HepG2 (cell line): Measurements from ENCODE around the gene NEURL1. TPM values are rescaled to one million over a fixed set of nuclear protein-coding genes. Genes with fewer than 3 reads are reported as not detected.

ENCODE experiments used
- ATAC-seq: fragments of 200-7000 bp; cut with Tn5 transposase; 3 replicates; pipeline ENCODE4 v1.9.1; 2020; ENCODE audit warnings: mild to moderate bottlenecking, moderate library complexity
- BruUV-seq: library from RNA; stranded (reverse); fragments of 400-500 nt; replicated peaks from 2 replicates; lab custom pipeline; 2021; lab: Mats Ljungman, UMichigan
- CTCF ChIA-PET: fragments of 300-600 bp; formaldehyde crosslinking; extraction: SDS; loops from one replicate; lab custom pipeline; 2021; ENCODE audit warnings: low total read pairs, inconsistent platforms, low intra/inter-chr PET ratio; lab: Yijun Ruan, JAX
- POLR2A ChIA-PET: fragments of 350-600 bp; sonication (Branson Sonifier 250); formaldehyde crosslinking; loops from one replicate; lab custom pipeline; 2020; ENCODE audit warnings: antibody characterized with exemption, inconsistent platforms; lab: Yijun Ruan, JAX
- DNase-seq: peaks from one replicate; pipeline ENCODE4 v3.0.0-alpha.2; 2015; ENCODE audit warnings: low spot score
- FAIRE-seq: peaks from 3 replicates; lab custom pipeline; 2011; peaks lifted over from hg19 to GRCh38; lab: Jason Lieb, UNC
- H2AFZ ChIP-seq: one replicate; pipeline ENCODE4 v1.6.1; 2011; ENCODE audit warnings: low read length, inconsistent platforms
- H3K27ac ChIP-seq: fragments of 300-600 bp; 3 replicates; pipeline ENCODE4 v1.8.0; 2011; ENCODE audit warnings: mixed run types, mild to moderate bottlenecking, mixed read lengths, low read length, inconsistent platforms; ENCODE audit not compliant: insufficient read depth; ENCODE audit errors: extremely low read length
- H3K27me3 ChIP-seq, 2 experiments: fragments of 200-600 bp in 1 of 2; 2 replicates in 1 of 2; 3 replicates in 1 of 2; pipeline versions ENCODE4 v1.6.0 to v1.8.0; 2011; ENCODE audit warnings: low read length in 2 of 2, mild to moderate bottlenecking in 2 of 2, moderate library complexity in 2 of 2, inconsistent platforms in 1 of 2; ENCODE audit not compliant: insufficient read depth in 2 of 2, control insufficient read depth in 1 of 2
- H3K36me3 ChIP-seq, 2 experiments: fragments of 200-600 bp in 1 of 2; replicated peaks in 1 of 2; 2 replicates in 1 of 2; 3 replicates in 1 of 2; pipeline versions ENCODE4 v1.5.1 to v1.8.0; 2011; ENCODE audit warnings: low read length in 2 of 2, inconsistent platforms in 1 of 2; ENCODE audit not compliant: insufficient read depth in 2 of 2, control insufficient read depth in 1 of 2
- H3K4me1 ChIP-seq: 2 replicates; pipeline ENCODE4 v1.5.1; 2012; ENCODE audit warnings: low read length, inconsistent platforms; ENCODE audit not compliant: insufficient read depth
- H3K4me2 ChIP-seq: 2 replicates; pipeline ENCODE4 v1.6.0; 2011; ENCODE audit warnings: low read depth, low read length, inconsistent platforms
- H3K4me3 ChIP-seq, 3 experiments: fragments of 200-600 bp in 1 of 3; sonication (generic), shearing (Covaris generic) in 1 of 3; replicated peaks in 1 of 3; 2 replicates each; pipeline ENCODE4 v1.5.1; 2011 to 2016; ENCODE audit warnings: low read length in 3 of 3, inconsistent platforms in 2 of 3, low read depth in 2 of 3, mild to moderate bottlenecking in 2 of 3, control low read depth in 1 of 3, mixed read lengths in 1 of 3; ENCODE audit not compliant: insufficient read depth in 1 of 3
- H3K79me2 ChIP-seq: one replicate; pipeline ENCODE4 v1.6.1; 2011; ENCODE audit warnings: low read length, inconsistent platforms; ENCODE audit not compliant: insufficient read depth
- H3K9ac ChIP-seq: 2 replicates; pipeline ENCODE4 v1.6.0; 2011; ENCODE audit warnings: mild to moderate bottlenecking, low read depth, low read length, inconsistent platforms; ENCODE audit not compliant: insufficient read depth
- H3K9me3 ChIP-seq: 2 replicates; pipeline ENCODE4 v1.5.1; 2012; ENCODE audit warnings: mild to moderate bottlenecking, low read length
- H4K20me1 ChIP-seq: 2 replicates; pipeline ENCODE4 v1.6.0; 2011; ENCODE audit warnings: inconsistent platforms, mild to moderate bottlenecking, low read length, moderate library complexity; ENCODE audit not compliant: insufficient read depth
- ATRX ChIP-seq: sonication (generic); formaldehyde crosslinking; IDR thresholded peaks from 2 replicates; pipeline ENCODE4 v1.4.0; 2020; ENCODE audit warnings: missing genetic modification reagents, borderline replicate concordance
- BRF2 ChIP-seq: sonication (generic); formaldehyde crosslinking; IDR thresholded peaks from 2 replicates; pipeline ENCODE4 v1.8.1; 2022; ENCODE audit warnings: mild to moderate bottlenecking, missing genetic modification reagents
- CTCF ChIP-seq: sonication (generic); formaldehyde crosslinking; IDR thresholded peaks from 2 replicates; pipeline ENCODE4 v1.5.0; 2020; ENCODE audit warnings: mild to moderate bottlenecking, missing genetic modification reagents, moderate library complexity
- GATAD1 ChIP-seq: IDR thresholded peaks from 2 replicates; pipeline ENCODE4 v1.6.1; 2016; ENCODE audit warnings: missing genetic modification reagents, missing compliant biosample characterization
- MNT ChIP-seq: fragments of 450-650 bp; IDR thresholded peaks from 2 replicates; pipeline ENCODE4 v1.6.1; 2016
- NCOR1 ChIP-seq: fragments of 200-600 bp; sonication (generic); IDR thresholded peaks from 2 replicates; pipeline ENCODE4 v1.7.0; 2017; ENCODE audit warnings: antibody characterized with exemption, low read length, borderline replicate concordance
- POLR2A ChIP-seq, 2 experiments: IDR thresholded peaks; 2 replicates each; pipeline ENCODE4 v1.6.1; 2011; ENCODE audit warnings: low read depth in 2 of 2, low read length in 2 of 2, mild to moderate bottlenecking in 1 of 2, moderate library complexity in 1 of 2; ENCODE audit not compliant: insufficient read depth in 1 of 2
- SAP130 ChIP-seq: IDR thresholded peaks from 2 replicates; pipeline ENCODE4 v1.6.1; 2016; ENCODE audit warnings: low read depth
- SMAD9 ChIP-seq: sonication (generic); formaldehyde crosslinking; IDR thresholded peaks from 2 replicates; pipeline ENCODE4 v1.5.1; 2020; ENCODE audit warnings: mild to moderate bottlenecking, missing genetic modification reagents
- SUZ12 ChIP-seq: fragments of 150-350 bp; IDR thresholded peaks from 2 replicates; pipeline ENCODE4 v1.6.1; 2014; ENCODE audit warnings: low read depth, low read length
- TEAD2 ChIP-seq: sonication (generic); formaldehyde crosslinking; IDR thresholded peaks from 2 replicates; pipeline ENCODE4 v1.9.0; 2021; ENCODE audit warnings: missing genetic modification reagents
- ZNF121 ChIP-seq: sonication (generic); formaldehyde crosslinking; IDR thresholded peaks from 2 replicates; pipeline ENCODE4 v1.5.0; 2020; ENCODE audit warnings: mild to moderate bottlenecking, missing genetic modification reagents
- ZNF264 ChIP-seq: sonication (generic); formaldehyde crosslinking; IDR thresholded peaks from 2 replicates; pipeline ENCODE4 v1.4.0; 2020; ENCODE audit warnings: missing genetic modification reagents
- ZNF780A ChIP-seq: sonication (generic); formaldehyde crosslinking; IDR thresholded peaks from 2 replicates; pipeline ENCODE4 v1.8.0; 2022; ENCODE audit warnings: mild to moderate bottlenecking, missing genetic modification reagents, moderate library complexity
- ZNF782 ChIP-seq: sonication (generic); formaldehyde crosslinking; IDR thresholded peaks from 2 replicates; pipeline ENCODE4 v1.4.0; 2020; ENCODE audit warnings: missing genetic modification reagents, mild to moderate bottlenecking, borderline replicate concordance
- WGBS: methylation state at CpG from one replicate; pipeline ENCODE4 v1.1.6; 2017; ENCODE audit warnings: low lambda C conversion rate; 5-methylcytosine and 5-hydroxymethylcytosine counted together
- in situ Hi-C: cut with HindIII; loops from 2 replicates; pipeline ENCODE4 v1.10.0; 2017; ENCODE audit warnings: low pct_unique_long_range_greater_than_20kb; ENCODE audit not compliant: extremely low pct_ligation_motif_present
- intact Hi-C: fragments of 100-400 bp; cut with micrococcal nuclease; formaldehyde crosslinking; loops from one replicate; pipeline ENCODE4 v1.10.0; 2022; ENCODE audit not compliant: unreplicated experiment
- polyA plus RNA-seq, 8 experiments: library from polyadenylated mRNA; depleted of rRNA in 3 of 8; stranded (reverse) in 7 of 8; unstranded in 1 of 8; fragments of >200 nt; fragmentation: Illumina TruSeq in 4 of 8; extraction: Trizol in 4 of 8; gene quantifications; 2 replicates each; pipeline versions ENCODE4 v1.2.1 to v1.2.3, GENCODE V29; 2011 to 2016; ENCODE audit warnings: low read depth in 4 of 8, missing spikeins in 1 of 8, mixed read lengths in 1 of 8; ENCODE audit not compliant: insufficient read depth in 1 of 8
- total RNA-seq, 5 experiments: library from RNA; depleted of rRNA; stranded (reverse); fragments of >200 nt; fragmentation: Illumina TruSeq; extraction: Trizol; gene quantifications; 2 replicates each; pipeline ENCODE4 v1.2.3, GENCODE V29; 2016; ENCODE audit warnings: low read depth in 1 of 5

The NEURL1 gene
- total and polyA plus RNA-seq, 2 of the 13 experiments (the other 11 are each of a cell fraction or from before 2014, with no cell fraction given), result not detected

- CTCF ChIA-PET, result no interaction called here
- no peak for DNase-seq
These were observed 13.0 kb upstream of the NEURL1 start for GRCh38 chr10:103480521-103480920.

GRCh38 chr10:103481974-103482531 is 11.5 kb upstream of the NEURL1 start:
- H3K4me1 ChIP-seq, result peaks cover 18% of the 10 kb centered on the region; the same call in 1 of the 2 replicates
- peak overlapping the region; percentile 49 for H2AFZ ChIP-seq
- in situ Hi-C loops, result loop anchor here (5.0 kb wide), 1 partner anchor 65 kb away; no protein-coding TSS in a partner anchor
- H3K27me3 ChIP-seq, result peaks cover 4 to 21% of the 10 kb centered on the region in 2 experiments
- ChIA-PET POLR2A (no interaction called here), CTCF (interaction anchor here (0.9 to 1.4 kb wide), 2 partner anchors 66 to 111 kb away, joined by 3 to 7 read pairs; no protein-coding TSS in a partner anchor)
- intact Hi-C loops, result loop anchor here (1.0 to 10.0 kb wide), 2 partner anchors 66 to 113 kb away; no protein-coding TSS in a partner anchor
- BruUV-seq, result no TSS peak
- H3K36me3 ChIP-seq, result no peaks in the 10 kb centered on the region
- H4K20me1 ChIP-seq, result no peaks in the 10 kb centered on the region
- WGBS, result under 1% methylated on average over 12 of the region's 12 CpGs
- peak overlapping the region; percentile 81 for H3K4me2 ChIP-seq
- H3K9ac ChIP-seq, result peak overlapping the region; percentile 50; the same call in 1 of the 2 replicates
- peak overlapping the region in 2 of 3 experiments; percentile 8 to 57; a peak in 4 of 6 replicates for H3K4me3 ChIP-seq
- H3K9me3 ChIP-seq, result no peaks in the 10 kb centered on the region
- FAIRE-seq (peak; percentile 72), DNase-seq (peak; percentile 74), ATAC-seq (peak; percentile 89)
- peak overlapping the region; percentile 26 for H3K27ac ChIP-seq
- no peaks in the 10 kb centered on the region for H3K79me2 ChIP-seq
- TF ChIP-seq ZNF264 (CRISPR knock-in tag) (no peak), CTCF (peak; percentile 76), MNT (0 out of 2 replicates have a peak, but pooled peaks have one; percentile 12), SMAD9 (CRISPR knock-in tag) (no peak), SUZ12 (no peak), ZNF121 (CRISPR knock-in tag) (no peak), ZNF780A (CRISPR knock-in tag) (no peak), ATRX (CRISPR knock-in tag) (no peak), TEAD2 (CRISPR knock-in tag) (no peak), GATAD1 (CRISPR knock-in tag) (0 out of 2 replicates have a peak, but pooled peaks have one; percentile 16), POLR2A (IDR thresholded peaks at IDR 0.05; ENCODE audit: insufficient read depth in 1 of 2, low read depth in 2 of 2, low read length in 2 of 2) (no peak), BRF2 (CRISPR knock-in tag) (no peak), SAP130 (CRISPR knock-in tag) (0 out of 2 replicates have a peak, but pooled peaks have one; percentile 16)

More at GRCh38 chr10:103480521-103480920, 13.0 kb upstream of the NEURL1 start:
- FAIRE-seq (no peak), ATAC-seq (no peak)
- POLR2A ChIA-PET, result no interaction called here
- intact Hi-C loops (loop anchor here (10.0 kb wide), 1 partner anchor 114 kb away; no protein-coding TSS in a partner anchor), in situ Hi-C loops (loop anchor here (5.0 kb wide), 1 partner anchor 63 kb away; no protein-coding TSS in a partner anchor)
- H2AFZ ChIP-seq, result no peak overlapping the region
- H3K9me3 ChIP-seq, result no peaks in the 10 kb centered on the region
- H3K79me2 ChIP-seq, result no peaks in the 10 kb centered on the region
- peaks cover 4 to 21% of the 10 kb centered on the region in 2 experiments for H3K27me3 ChIP-seq
- H4K20me1 ChIP-seq, result no peaks in the 10 kb centered on the region
- peaks cover 23% of the 10 kb centered on the region for H3K4me1 ChIP-seq
- H3K27ac ChIP-seq, result no peak overlapping the region
- H3K4me3 ChIP-seq, result no peak overlapping the region
- WGBS, result 47% methylated on average over 3 of the region's 5 CpGs
- no TSS peak for BruUV-seq
- no peak overlapping the region for H3K4me2 ChIP-seq
- H3K36me3 ChIP-seq, result no peaks in the 10 kb centered on the region
- H3K9ac ChIP-seq, result no peak overlapping the region
- TF ChIP-seq NCOR1, result no peak
- no peak for TF ChIP-seq ZNF782
- TF ChIP-seq TEAD2 (CRISPR knock-in tag), result no peak
